GM12872 (cell line): ENCODE data around the gene HMCES.
A peak's percentile ranks its signal among the peaks of the same experiment; 100 is the strongest.

ENCODE experiments used
- TF ChIP-seq, protein P1 (sequence below): IDR thresholded peaks from 3 replicates; pipeline ENCODE4 v1.5.1; 2011; ENCODE audit warnings: low read depth, mild to moderate bottlenecking, low read length, moderate library complexity; ENCODE audit not compliant: insufficient read depth

HMCES gene

DNA sequence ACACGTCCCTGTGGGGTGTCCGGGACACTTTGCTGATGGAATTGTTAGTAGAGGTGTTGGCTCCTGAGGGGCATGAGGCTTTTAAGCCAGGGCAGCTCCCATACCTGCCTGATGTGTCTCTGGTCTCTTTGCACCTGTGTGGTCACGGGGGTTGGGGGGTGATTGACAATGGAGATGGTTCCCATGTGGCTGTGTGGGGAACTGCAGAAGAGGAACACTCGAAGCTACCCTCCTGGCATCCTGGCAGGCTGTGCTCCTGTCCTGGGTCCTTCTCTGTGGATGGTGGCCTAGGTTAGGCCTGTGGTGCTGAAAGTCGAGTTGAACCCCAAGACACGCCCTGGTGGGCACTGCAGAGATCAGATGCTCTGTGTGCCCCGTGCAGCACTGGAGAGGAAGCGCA, 73.4 kb downstream of the HMCES start:
- TF ChIP-seq, protein P1, sequence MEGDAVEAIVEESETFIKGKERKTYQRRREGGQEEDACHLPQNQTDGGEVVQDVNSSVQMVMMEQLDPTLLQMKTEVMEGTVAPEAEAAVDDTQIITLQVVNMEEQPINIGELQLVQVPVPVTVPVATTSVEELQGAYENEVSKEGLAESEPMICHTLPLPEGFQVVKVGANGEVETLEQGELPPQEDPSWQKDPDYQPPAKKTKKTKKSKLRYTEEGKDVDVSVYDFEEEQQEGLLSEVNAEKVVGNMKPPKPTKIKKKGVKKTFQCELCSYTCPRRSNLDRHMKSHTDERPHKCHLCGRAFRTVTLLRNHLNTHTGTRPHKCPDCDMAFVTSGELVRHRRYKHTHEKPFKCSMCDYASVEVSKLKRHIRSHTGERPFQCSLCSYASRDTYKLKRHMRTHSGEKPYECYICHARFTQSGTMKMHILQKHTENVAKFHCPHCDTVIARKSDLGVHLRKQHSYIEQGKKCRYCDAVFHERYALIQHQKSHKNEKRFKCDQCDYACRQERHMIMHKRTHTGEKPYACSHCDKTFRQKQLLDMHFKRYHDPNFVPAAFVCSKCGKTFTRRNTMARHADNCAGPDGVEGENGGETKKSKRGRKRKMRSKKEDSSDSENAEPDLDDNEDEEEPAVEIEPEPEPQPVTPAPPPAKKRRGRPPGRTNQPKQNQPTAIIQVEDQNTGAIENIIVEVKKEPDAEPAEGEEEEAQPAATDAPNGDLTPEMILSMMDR, result peak; percentile 63; the same call in 2 of the 3 replicates

DNA sequence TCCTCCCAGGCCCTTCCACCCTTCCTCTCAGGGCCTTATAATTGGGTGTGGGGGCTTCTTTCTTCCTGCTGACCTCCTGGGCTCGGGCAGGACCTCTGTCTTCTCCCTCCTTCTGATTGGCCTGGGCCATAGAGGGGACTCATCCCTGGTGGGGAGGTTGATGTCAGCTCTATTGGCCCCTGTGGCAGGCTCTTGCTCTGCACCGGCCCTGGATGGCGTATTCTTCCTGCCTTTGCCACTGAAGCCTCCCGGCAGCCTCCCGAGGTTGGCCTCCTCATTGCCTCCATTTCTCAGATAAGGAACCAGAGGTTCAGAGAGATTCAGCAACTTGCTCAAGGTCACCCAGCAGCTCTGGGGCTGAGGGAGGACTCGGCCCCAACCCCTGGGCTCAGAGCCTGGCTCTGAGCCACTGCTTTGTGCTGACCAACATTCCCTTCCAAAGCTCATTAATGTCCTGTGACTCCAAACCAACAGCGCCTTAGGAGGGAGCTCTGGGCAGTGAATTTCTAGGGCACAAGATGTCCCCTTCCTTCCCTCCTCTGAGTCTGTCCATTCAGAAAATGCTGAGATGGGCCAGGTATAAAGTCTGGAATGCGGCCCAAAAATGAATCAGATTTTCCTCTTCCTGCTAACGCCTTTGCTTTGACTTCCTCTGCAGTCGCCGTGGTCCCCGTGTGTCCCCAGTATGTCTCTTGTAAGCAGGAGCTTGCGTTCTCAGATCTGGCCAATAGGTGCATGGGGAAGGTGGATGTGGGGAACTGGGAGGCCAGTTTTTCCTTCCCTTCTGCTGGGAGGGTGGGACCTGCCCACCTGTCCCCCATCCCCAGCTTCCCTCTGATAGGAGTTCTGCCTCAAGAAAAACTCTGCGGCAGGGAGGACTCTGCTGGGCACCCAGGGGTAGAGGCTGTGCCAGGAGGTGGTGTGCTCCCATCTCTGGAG, 74.2 kb downstream of the HMCES start:
- TF ChIP-seq, protein P1, result no peak

DNA sequence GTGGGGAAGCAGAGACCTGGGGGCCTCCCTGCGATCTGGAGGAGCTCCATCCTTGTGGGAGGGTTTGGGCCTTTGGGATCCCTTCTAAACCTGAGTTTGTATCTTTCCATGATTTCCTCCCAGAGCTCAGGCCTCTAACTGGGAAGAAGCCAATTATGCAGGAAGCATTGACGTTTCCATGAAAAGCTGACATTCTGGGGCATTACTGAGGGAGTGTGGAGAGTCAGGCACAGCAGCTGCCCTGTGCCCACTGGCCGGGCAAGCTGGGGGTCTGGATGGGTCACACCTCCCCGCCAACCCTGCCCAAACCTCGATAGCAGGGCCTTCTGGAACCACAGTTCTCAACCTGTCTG, 74.9 kb downstream of the HMCES start:
- TF ChIP-seq, protein P1, result no peak
